ENCODE measurements around the gene PKN2.

DNA sequence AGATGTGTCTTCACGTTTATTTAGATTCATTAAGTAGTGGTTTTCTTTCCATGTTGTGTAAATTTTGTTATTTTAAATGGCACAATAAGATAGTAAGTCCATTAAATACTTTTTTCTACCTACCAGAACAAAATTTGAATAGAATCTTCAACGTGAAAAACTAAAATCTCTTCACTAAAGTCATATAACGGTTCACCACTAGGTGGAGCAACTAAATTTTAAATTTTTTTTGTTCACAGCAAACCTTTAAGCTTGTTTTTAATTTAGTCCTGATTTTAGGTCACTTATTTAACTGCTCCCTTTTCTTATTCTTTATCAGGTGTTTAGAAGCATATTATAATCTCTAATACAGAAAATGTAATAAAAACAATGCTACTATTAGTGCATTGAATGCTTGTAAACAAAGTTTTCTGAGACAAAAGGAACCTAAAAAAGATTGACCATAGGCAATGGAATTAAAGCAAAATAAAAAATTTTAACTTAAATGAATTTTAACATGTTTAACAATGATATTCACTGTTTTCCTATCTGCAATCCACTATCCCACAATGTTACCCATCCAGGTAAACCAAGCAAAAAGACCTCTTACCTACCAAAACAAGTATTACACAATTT, 28.3 kb upstream of the PKN2 start:
- TF ChIP-seq, protein P1, sequence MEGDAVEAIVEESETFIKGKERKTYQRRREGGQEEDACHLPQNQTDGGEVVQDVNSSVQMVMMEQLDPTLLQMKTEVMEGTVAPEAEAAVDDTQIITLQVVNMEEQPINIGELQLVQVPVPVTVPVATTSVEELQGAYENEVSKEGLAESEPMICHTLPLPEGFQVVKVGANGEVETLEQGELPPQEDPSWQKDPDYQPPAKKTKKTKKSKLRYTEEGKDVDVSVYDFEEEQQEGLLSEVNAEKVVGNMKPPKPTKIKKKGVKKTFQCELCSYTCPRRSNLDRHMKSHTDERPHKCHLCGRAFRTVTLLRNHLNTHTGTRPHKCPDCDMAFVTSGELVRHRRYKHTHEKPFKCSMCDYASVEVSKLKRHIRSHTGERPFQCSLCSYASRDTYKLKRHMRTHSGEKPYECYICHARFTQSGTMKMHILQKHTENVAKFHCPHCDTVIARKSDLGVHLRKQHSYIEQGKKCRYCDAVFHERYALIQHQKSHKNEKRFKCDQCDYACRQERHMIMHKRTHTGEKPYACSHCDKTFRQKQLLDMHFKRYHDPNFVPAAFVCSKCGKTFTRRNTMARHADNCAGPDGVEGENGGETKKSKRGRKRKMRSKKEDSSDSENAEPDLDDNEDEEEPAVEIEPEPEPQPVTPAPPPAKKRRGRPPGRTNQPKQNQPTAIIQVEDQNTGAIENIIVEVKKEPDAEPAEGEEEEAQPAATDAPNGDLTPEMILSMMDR (IDR thresholded peaks at IDR 0.05 in 4 of 5, conservative IDR thresholded peaks at IDR 0.05 in 1 of 5), result peak; percentile 30 to 69 (median 61)
- TF ChIP-seq POLR2A (IDR thresholded peaks at IDR 0.05), result no peak

Data from gastrocnemius medialis (tissue), 4 donors.